CMK (cell line): Measurements from ENCODE around the gene CELF6.

Experiments
- DNase-seq: peaks from one replicate; pipeline ENCODE4 v3.0.0-alpha.2; 2010; ENCODE audit warnings: low read depth

CELF6 gene

GRCh38 chr15:72319985-72320671 is at the start of gene CELF6:
Gene CELF6 (minus strand): TSS chr15:72320157. CDS start chr15:72319874, 283 bp downstream.
- DNase-seq = peak; percentile 45

GRCh38 chr15:72368899-72369298 is 48.9 kb upstream of the CELF6 start:
- DNase-seq = no peak

GRCh38 chr15:72368325-72368724 is 48.4 kb upstream of the CELF6 start:
- DNase-seq = no peak

GRCh38 chr15:72365844-72366243 is 45.9 kb upstream of the CELF6 start:
- no peak for DNase-seq

GRCh38 chr15:72361176-72361575 is 41.2 kb upstream of the CELF6 start:
- no peak for DNase-seq

- DNase-seq = no peak
Observed at GRCh38 chr15:72358650-72359171, 38.8 kb upstream of the CELF6 start.

- DNase-seq = no peak
Observed at GRCh38 chr15:72358121-72358520, 38.2 kb upstream of the CELF6 start.

GRCh38 chr15:72354496-72354895 is 34.5 kb upstream of the CELF6 start:
- no peak for DNase-seq

- DNase-seq = no peak
Observed at GRCh38 chr15:72353266-72353665, 33.3 kb upstream of the CELF6 start.

GRCh38 chr15:72345806-72346205 is 25.8 kb upstream of the CELF6 start:
- no peak for DNase-seq

- DNase-seq = no peak
Observed at GRCh38 chr15:72345280-72345679, 25.3 kb upstream of the CELF6 start.

- DNase-seq = no peak
Observed at GRCh38 chr15:72344602-72345001, 24.6 kb upstream of the CELF6 start.

GRCh38 chr15:72342385-72342784 is 22.4 kb upstream of the CELF6 start:
- DNase-seq = no peak

- DNase-seq = no peak
Observed at GRCh38 chr15:72341361-72341760, 21.4 kb upstream of the CELF6 start.

GRCh38 chr15:72340366-72340765 is 20.4 kb upstream of the CELF6 start:
- no peak for DNase-seq

GRCh38 chr15:72339777-72340177 is 19.8 kb upstream of the CELF6 start:
- no peak for DNase-seq

- no peak for DNase-seq
Observed at GRCh38 chr15:72338617-72339321, 18.8 kb upstream of the CELF6 start.

- DNase-seq = no peak
Observed at GRCh38 chr15:72338148-72338547, 18.2 kb upstream of the CELF6 start.

- no peak for DNase-seq
Observed at GRCh38 chr15:72334842-72335241, 14.9 kb upstream of the CELF6 start.

GRCh38 chr15:72331021-72331420 is 11.1 kb upstream of the CELF6 start:
- DNase-seq = no peak

- DNase-seq = no peak
Observed at GRCh38 chr15:72323752-72324151, 3.8 kb upstream of the CELF6 start.

GRCh38 chr15:72319360-72319984 is 485 bp downstream of the CELF6 start:
- DNase-seq = peak; percentile 37

- DNase-seq = no peak
Observed at GRCh38 chr15:72318408-72318942, 1.5 kb downstream of the CELF6 start.
